T-helper 1 cell (primary cell): ENCODE data around the gene EPC1.
"Not testable (repeated sequence)": the region's sequence is repeated elsewhere in the genome, so short reads cannot be mapped to it uniquely, and the experiment has no call there.

Experiments used
- DNase-seq, 5 donors: peaks; one replicate each; pipeline ENCODE4 v3.0.0-alpha.2; 2012 to 2020

Gene EPC1

GRCh38 chr10:32232378-32232777, 114.6 kb downstream of the EPC1 start:
- DNase-seq = no peak

- DNase-seq = not testable (repeated sequence)
These were observed 117.2 kb downstream of the EPC1 start for GRCh38 chr10:32229788-32230187.

GRCh38 chr10:32229170-32229569, 117.8 kb downstream of the EPC1 start:
- DNase-seq = no peak

GRCh38 chr10:32227802-32228201, 119.2 kb downstream of the EPC1 start:
- no peak for DNase-seq

- DNase-seq = no peak
These were observed 120.3 kb downstream of the EPC1 start for GRCh38 chr10:32226624-32227023.

- no peak for DNase-seq
These were observed 121.0 kb downstream of the EPC1 start for GRCh38 chr10:32225976-32226375.

- DNase-seq = not testable (repeated sequence)
These were observed 124.6 kb downstream of the EPC1 start for GRCh38 chr10:32222376-32222775.

GRCh38 chr10:32219156-32219555, 127.8 kb downstream of the EPC1 start:
- DNase-seq = not testable (repeated sequence)

GRCh38 chr10:32218206-32219044, 128.5 kb downstream of the EPC1 start:
- DNase-seq = not testable (repeated sequence)
